Stimulated activated CD8-positive, alpha-beta memory T cell treated with anti-CD3 and anti-CD28 coated beads, Interleukin-4, amount 100 ng/mL, for 4 hours (primary cell): ENCODE results near the gene MYO1B.
"Not testable (repeated sequence)": the region's sequence is repeated elsewhere in the genome, so short reads cannot be mapped to it uniquely, and the experiment has no call there.

ENCODE experiments used
- DNase-seq, 2 donors: peaks; one replicate each; pipeline ENCODE4 v3.0.0-alpha.2; 2020; ENCODE audit warnings: low read depth in 2 of 2, low spot score in 1 of 2

Gene MYO1B

GRCh38 chr2:191443446-191443845 is 198.2 kb downstream of the MYO1B start:
- DNase-seq, result no peak

GRCh38 chr2:191446910-191447309 is 201.7 kb downstream of the MYO1B start:
- no peak for DNase-seq

- DNase-seq, result no peak
Observed at GRCh38 chr2:191451116-191451515, 205.9 kb downstream of the MYO1B start.

GRCh38 chr2:191452065-191452464 is 206.9 kb downstream of the MYO1B start:
- DNase-seq, result no peak

GRCh38 chr2:191453761-191454160 is 208.6 kb downstream of the MYO1B start:
- DNase-seq, result no peak

- DNase-seq, result not testable (repeated sequence)
Observed at GRCh38 chr2:191456506-191456905, 211.3 kb downstream of the MYO1B start.

- DNase-seq, result no peak
Observed at GRCh38 chr2:191459158-191459557, 214.0 kb downstream of the MYO1B start.

- no peak for DNase-seq
Observed at GRCh38 chr2:191462370-191462769, 217.2 kb downstream of the MYO1B start.

GRCh38 chr2:191463790-191464189 is 218.6 kb downstream of the MYO1B start:
- DNase-seq, result no peak

- DNase-seq, result no peak
Observed at GRCh38 chr2:191465766-191466420, 220.7 kb downstream of the MYO1B start.

- DNase-seq, result no peak
Observed at GRCh38 chr2:191467113-191467512, 221.9 kb downstream of the MYO1B start.

GRCh38 chr2:191470306-191470705 is 225.1 kb downstream of the MYO1B start:
- no peak for DNase-seq

GRCh38 chr2:191474464-191474863 is 229.3 kb downstream of the MYO1B start:
- no peak for DNase-seq
